Fibroblast of villous mesenchyme (primary cell): ENCODE measurements around the gene INPP5A. TPM values are rescaled to one million over a fixed set of nuclear protein-coding genes. Genes with fewer than 3 reads are reported as not detected.

Experiments used
- DNase-seq: peaks from one replicate; pipeline ENCODE4 v3.0.0-alpha.2; 2010; ENCODE audit warnings: low read depth
- H3K4me3 ChIP-seq: 2 replicates; pipeline ENCODE4 v1.5.1; 2011; ENCODE audit warnings: low read depth, mild to moderate bottlenecking, low read length
- total RNA-seq: library from RNA; depleted of rRNA; stranded (reverse); fragments of >200 nt; gene quantifications from 2 replicates; pipeline ENCODE4 v1.2.3, GENCODE V29; 2012
- TF ChIP-seq, protein P1 (sequence below): IDR thresholded peaks from 2 replicates; pipeline ENCODE4 v1.5.1; 2012; ENCODE audit warnings: low read depth, mild to moderate bottlenecking, low read length; ENCODE audit not compliant: insufficient read depth

Gene INPP5A
- total RNA-seq, 1 donor = 33.2 TPM

- TF ChIP-seq, protein P1, sequence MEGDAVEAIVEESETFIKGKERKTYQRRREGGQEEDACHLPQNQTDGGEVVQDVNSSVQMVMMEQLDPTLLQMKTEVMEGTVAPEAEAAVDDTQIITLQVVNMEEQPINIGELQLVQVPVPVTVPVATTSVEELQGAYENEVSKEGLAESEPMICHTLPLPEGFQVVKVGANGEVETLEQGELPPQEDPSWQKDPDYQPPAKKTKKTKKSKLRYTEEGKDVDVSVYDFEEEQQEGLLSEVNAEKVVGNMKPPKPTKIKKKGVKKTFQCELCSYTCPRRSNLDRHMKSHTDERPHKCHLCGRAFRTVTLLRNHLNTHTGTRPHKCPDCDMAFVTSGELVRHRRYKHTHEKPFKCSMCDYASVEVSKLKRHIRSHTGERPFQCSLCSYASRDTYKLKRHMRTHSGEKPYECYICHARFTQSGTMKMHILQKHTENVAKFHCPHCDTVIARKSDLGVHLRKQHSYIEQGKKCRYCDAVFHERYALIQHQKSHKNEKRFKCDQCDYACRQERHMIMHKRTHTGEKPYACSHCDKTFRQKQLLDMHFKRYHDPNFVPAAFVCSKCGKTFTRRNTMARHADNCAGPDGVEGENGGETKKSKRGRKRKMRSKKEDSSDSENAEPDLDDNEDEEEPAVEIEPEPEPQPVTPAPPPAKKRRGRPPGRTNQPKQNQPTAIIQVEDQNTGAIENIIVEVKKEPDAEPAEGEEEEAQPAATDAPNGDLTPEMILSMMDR = no peak
- no peak overlapping the region for H3K4me3 ChIP-seq
- no peak for DNase-seq
Measured at GRCh38 chr10:132564249-132564605, 26.6 kb downstream of the INPP5A start.

DNA sequence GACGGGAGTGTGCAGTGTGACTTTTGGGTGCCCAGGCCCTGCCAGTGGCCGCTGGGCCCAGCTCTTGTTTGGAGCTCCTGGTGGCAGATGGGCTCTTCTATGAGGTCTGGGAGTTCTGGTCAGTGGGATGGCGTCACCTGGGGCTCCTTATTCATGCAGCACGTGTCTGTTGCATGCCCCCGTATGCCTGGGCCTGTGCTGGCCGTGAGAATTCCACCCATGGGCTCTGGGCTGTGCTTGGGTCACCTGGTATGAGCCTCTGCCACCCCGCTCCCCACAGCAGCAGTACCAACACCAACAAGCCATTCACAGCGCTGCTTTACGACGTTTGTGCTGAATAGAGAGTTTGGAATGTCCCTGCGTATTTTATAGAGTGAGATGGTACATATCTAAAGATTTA, 27.1 kb downstream of the INPP5A start:
- no peak for DNase-seq
- TF ChIP-seq, protein P1 = no peak
- no peak overlapping the region for H3K4me3 ChIP-seq

DNA sequence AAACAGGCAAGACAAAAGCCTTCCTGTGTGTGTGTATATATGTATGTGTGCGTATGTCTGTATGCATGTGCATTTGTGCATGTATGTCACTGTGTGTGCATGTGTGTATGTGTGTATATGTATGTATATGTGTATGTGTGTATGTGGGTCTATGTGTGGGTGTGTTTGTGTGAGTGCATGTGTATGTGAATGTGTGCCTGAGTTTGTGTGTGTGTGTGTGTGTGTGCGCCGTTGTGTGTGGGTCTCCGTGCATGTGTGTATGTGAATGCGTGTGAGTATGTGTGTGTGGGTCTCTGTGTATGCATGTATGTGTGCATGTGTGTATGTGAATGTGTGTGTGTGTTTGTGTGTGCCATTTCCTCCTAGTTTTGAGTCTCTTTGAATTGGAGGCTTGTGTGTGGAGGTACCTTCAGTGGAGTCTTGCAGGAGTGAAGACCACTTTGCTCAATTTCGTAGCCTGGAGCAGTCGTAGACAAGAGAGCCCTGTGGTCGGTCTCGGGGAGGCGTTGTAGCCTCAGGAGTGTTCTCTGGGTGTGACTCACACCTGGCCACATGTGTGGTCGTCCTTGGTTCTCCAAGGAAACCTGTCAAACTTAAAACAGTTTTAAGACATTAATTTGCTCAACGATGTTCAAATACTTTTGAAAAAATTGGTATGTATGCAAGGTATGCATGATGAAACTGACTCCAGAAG, 28.1 kb downstream of the INPP5A start:
- no peak for DNase-seq
- TF ChIP-seq, protein P1 = no peak
- H3K4me3 ChIP-seq = no peak overlapping the region

DNA sequence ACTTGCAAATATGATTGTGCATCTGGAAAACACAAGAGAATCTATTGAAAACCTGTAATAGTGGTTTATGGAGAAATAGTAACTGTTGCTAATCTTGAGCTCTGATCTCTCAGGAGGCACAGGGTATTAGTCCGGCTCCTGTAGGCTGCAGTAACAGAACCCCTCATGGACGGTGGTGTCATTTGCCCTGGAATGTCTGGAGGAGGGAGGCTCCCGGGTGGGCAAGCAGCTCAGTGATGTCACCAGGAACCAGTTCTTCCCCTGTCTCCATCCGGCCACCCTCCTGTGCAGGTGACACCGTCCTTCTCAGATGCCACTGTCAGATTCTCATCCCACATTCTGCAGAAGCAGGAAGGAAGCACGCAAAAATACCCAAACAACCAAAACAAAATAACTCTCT, 29.3 kb downstream of the INPP5A start:
- DNase-seq = no peak
- TF ChIP-seq, protein P1 = no peak
- H3K4me3 ChIP-seq = no peak overlapping the region

DNA sequence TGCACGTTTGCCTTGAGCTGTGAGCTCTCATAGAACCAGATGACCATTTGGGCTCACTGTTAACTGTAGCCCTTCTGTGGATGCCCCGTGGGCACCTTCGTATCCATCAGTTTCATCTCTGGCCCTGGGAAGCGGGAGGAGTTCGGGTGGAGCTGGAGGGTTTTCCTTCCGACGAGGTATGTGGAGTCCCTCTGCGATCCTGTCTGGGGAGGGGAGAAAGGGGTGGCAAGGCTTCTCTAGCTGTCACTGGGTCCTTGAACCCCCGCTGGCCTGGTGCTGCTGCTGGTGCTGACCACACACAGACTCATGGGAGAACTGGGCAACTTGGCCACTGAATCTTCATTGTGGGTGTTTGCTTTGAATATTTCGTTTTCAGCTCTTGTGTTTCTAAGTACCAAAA, 32.7 kb downstream of the INPP5A start:
- TF ChIP-seq, protein P1 = no peak
- H3K4me3 ChIP-seq = no peak overlapping the region

GRCh38 chr10:132570771-132571649, 33.4 kb downstream of the INPP5A start:
- TF ChIP-seq, protein P1 = no peak
- DNase-seq = no peak
- H3K4me3 ChIP-seq = no peak overlapping the region

More for the DNA sequence above, 32.7 kb downstream of the INPP5A start:
- DNase-seq = no peak
